GM19452 (cell line): ENCODE results near the gene EPHB2.
"Not testable (repeated sequence)": the region's sequence is repeated elsewhere in the genome, so short reads cannot be mapped to it uniquely, and the experiment has no call there.

Experiments used
- ATAC-seq: cut with Tn5 transposase; IDR thresholded peaks from one replicate; pipeline ENCODE4 v1.9.1; 2021; ENCODE audit not compliant: unreplicated experiment

The EPHB2 gene

DNA sequence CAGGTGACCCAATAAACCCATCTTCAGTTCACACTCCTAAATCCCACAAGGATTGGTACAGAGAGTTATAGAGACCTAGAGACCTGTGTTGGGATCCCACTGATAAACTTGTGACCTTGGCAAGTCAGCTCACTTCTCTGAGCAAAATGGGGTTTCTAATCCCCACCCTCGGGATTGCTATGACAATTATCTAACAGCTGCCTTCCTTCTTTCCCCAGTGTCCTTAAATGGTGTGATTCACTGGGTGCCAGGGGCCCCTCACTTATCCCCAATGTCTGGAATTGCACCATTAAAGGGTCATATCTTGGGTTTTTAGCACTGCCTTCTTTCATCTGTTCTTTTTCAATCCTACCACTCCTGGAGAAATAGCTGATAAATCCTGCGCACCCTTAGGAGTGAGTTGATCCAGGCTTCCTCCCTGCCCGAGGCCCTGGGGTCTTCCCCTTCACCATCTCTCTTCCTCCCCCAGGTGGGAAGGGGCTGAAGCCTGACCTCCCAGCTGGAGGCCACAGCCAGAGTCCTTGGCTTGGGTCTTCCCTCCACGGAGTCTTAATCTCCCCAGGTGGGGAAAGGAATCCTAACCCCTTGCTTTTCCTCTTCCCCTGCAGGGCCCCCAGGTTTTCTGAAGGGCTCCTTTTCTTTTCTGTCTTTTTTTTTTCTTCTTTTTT is 222.3 kb downstream of the EPHB2 start:
- ATAC-seq: no peak

DNA sequence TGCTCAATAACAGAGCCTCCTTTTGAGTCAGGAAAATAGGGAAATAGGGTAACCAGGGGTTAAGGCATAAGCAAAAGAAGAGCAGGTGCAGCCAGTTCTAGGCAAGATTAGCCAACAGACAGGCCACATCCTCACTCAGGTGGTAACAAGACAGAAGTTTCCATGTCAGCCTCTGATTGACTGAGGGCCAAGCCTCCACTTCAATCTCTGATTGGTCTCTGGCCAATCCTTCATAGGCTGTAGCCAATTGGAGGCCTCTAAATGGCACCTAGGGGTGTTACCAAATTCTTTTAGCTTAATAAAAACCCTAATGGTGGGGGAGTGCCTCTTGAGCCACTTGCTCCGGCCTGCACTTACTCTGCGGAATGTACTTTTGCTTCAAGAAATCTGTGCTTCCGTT is 224.8 kb downstream of the EPHB2 start:
- no peak for ATAC-seq

DNA sequence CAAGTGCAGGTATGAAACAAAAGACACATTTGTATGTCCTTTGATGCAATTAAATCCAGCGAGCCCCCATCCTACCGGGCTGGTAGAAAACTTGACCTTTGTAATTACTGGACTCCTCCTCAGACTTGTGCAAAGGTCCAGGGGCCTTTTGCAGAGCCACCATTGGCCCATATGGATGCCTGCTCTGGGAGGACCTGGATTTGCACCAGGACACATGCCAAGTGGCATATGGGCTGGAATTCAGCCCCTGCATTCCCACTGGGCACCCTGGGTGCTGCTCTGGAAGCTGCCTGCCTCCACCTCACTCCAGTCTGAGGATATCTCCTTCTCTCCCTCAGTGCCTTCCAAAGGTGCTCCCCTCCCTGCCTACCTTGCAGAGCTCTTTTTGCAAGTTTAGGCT is 226.0 kb downstream of the EPHB2 start:
- no peak for ATAC-seq

DNA sequence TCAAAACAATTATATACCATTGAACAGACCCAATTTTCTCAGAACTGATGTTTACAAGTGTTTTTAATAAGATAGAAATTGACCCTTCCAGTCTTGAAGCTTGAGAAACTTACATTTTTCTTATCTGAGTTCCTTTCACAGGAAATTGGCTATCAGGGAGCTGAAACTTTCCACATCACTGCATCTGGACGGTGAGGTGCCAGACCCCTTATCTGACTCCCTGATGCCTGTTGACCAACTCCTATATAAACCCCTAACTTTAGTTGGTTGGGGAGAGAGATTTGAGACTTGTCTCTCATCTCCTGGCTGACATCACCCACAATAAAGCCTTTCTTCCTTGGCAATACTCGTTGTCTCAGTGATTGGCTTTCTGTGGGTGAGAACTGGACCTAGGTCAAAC is 230.6 kb downstream of the EPHB2 start:
- no peak for ATAC-seq

DNA sequence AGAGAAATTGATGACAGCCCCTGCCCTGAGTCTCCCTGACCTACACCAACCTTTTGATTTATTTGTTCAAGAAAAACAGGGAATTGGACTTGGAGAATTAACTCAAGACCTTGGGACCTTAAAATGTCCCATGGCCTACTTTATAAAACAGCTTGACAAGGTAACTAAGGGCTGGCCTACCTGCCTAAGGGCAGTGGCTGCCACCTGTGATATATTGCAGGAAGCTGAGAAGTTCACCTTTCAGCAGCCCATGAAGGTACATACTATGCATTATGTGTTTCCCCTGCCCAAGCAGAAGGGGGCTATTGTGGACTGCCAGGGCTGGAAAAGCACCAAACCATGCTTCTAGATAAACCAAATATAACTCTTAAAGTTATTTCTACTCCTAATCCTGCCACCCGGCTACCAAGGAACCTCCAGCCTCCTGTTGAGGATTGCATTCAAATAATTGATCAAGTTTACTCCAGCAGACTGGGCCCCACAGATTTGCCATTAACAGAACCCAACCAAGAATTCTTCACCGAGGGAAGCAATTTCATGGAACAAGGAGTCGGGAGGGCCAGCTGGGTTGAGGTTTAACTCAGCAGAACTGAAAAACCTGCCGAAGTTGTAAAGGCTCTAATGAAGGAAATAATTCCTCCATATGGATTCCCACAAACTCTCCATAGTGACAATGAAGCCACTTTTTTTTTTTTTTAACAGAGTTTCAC is 233.9 kb downstream of the EPHB2 start:
- ATAC-seq: no peak

DNA sequence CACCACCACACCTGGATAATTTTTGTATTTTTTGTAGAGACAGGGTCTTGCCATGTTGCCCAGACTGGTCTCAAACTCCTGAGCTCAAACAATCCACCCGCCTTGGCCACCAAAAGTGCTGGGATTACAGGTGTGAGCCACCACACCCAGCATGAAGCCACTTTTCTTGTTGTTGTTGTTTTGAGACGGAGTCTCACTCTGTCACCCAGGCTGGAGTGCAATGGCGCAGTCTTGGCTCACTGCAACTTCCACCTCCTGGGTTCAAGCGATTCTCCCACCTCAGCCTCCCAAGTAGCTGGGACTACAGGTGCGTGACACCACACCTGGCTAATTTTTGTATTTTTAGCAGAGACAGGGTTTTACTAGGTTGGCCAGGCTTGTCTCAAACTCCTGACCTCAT is 234.5 kb downstream of the EPHB2 start:
- ATAC-seq: not testable (repeated sequence)

DNA sequence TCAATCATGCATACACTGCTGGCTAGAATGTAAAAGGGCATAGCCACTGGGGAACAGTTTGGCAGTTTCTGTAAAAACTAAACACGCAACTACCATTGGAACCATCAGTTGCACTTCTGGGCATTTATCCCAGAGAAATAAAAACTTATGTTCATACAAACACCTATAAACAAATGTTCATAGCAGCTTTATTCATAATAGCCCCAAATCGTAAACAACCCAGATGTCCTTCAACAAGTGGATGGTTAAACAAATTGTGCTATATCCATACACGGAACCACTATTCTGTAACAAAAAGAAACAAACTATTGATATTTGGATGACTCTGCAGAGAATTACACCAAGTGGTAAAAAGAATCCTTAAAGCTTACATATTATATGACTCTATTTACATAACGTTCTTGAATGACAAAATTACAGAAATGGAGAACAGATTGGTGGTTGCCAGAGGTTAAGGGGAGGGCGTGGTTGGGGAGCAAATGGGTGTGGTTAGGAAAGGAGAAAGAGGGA is 239.2 kb downstream of the EPHB2 start:
- ATAC-seq: no peak

DNA sequence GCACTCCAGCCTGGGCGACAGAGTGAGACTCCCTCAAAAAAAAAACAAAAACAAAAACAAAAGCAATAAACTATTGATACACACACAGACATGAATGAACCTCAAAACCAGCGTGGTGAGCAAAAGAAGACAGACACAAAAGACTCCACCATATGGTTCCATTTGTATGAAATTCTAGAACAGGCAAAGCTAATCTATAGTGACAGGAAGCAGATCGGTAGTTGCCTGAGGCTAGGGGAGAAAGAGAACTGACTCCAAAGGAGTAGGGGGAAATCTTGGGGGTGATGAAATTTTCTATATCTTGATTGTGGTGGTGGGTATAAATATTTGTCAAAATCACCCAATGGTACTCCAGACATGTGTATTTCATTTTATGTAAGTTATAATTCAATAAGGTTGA is 241.2 kb downstream of the EPHB2 start:
- ATAC-seq: no peak

DNA sequence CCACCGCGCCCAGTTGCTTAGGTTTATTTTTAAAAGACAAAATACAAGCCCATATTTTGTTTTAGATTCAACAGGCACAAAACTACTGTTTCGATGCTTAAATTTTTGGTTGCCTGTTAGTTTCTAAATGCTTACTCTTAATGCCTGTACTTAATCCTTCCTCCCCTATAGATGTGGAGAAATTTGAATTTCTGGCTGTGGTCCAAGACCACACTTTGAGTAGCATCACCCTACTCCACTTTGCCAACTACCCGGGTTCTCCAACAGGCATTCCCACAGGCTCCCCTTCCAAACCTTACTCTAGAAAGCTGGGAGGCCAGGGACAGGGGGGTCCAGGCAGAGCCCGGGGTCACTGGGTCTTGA is 242.0 kb downstream of the EPHB2 start:
- ATAC-seq: no peak

DNA sequence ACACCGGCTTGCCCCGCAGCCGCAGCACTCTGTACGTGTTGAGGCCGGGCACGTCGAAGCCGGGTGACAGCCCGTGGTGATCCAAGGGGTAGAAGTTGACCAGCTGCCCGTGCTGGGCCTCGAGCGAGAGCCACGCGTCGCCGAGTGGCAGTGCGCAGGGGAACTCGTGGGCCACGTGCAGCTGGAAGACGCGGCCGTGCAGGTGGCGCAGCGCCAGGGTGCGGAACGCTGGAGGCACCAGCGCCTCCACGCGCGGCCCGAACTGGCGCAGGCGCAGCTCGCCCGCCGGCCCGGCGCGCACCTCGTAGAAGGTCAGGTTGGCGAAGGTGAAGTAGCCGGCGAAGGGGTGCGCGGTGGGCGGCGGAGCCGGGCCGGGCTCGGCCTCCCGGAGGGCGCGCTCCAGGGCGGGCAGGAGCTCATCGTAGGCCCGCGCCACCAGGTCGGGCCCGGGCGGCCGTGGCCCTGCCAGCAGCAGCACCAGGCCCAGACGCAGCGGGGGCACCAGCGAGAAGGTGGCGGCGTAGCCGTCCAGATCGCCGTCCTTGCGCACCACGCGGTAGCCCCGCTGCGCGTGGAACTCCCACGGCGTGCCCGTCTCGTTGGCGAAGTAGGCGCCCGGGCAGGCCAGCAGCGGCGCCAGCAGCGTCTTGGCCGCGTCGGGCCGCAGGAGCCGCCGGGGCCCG is 242.6 kb downstream of the EPHB2 start:
- no peak for ATAC-seq

DNA sequence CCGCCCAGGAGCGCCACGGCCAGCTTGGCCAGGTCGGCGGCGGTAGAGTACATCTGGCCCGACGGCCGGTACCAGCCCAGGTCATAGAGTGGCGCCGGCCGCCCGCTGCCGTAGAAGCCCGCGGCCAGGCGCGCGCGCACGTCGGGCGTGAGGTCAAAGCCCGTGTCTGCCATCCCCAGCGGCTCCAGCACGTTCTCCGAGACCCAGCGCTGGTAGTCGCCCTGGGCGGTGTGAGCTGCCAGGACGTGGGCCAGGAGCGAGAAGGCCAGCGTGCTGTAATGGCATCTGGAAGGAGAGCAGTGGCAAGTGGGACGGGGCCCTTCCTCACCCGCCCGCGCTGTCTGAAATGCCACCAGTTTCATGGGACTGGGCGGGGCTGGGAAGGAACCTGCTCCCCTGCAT is 243.1 kb downstream of the EPHB2 start:
- ATAC-seq: no peak

DNA sequence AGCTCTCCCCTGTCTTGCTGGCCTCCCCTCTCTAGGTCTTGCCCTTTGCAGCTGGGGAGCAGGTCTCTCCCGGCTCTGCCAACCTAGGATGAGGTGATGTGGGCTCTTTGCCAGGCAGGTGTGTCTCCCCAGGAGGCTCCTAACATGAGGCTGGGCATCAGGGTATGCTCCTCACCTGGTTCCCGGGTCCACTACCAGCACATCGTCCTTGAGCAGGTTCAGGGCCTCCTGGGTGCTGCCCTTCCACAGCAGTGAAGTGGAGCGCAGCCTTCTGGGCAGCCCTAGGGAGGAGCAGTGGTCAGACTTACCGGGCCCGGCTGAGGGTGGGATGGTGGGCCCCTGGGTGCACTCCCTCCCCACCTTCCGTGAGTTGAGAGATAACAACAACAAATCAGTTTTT is 244.5 kb downstream of the EPHB2 start:
- ATAC-seq: no peak

DNA sequence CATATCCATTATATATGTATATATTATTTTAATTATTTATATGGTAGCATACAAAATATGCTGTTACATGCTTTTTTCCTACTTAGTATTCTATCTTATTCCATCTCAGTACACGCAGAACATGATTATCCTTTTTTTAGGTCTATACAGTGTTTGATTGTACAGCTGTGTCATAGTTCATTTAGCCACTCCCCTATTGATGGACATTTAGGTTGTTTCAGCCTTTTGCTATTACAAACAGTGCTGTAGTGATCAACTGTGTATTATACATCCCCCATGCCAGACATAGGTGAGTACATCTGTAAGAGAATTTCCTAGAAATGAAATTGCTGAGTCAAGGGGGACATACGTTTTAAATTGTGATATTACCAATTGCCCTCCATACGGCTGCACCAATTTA is 246.4 kb downstream of the EPHB2 start:
- ATAC-seq: no peak

DNA sequence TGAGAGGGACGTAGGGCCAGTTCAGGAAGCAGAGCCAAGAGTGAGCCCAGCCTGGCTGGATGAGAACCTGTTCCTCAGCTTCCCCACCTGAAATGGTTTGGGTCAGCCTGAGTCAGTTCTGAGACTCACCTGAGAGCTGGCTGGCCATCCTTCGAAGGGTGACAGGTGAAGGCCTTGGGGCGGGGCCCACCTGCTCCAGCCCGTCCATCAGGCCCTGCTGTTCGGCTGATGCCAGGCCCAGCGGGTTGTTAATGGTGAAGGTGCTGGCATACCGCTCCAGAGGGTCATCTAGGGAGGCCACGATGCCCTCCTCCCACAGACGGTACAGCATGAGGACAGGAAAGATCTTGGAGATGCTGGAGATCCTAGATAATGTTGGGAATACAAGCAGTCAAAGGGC is 247.9 kb downstream of the EPHB2 start:
- no peak for ATAC-seq

DNA sequence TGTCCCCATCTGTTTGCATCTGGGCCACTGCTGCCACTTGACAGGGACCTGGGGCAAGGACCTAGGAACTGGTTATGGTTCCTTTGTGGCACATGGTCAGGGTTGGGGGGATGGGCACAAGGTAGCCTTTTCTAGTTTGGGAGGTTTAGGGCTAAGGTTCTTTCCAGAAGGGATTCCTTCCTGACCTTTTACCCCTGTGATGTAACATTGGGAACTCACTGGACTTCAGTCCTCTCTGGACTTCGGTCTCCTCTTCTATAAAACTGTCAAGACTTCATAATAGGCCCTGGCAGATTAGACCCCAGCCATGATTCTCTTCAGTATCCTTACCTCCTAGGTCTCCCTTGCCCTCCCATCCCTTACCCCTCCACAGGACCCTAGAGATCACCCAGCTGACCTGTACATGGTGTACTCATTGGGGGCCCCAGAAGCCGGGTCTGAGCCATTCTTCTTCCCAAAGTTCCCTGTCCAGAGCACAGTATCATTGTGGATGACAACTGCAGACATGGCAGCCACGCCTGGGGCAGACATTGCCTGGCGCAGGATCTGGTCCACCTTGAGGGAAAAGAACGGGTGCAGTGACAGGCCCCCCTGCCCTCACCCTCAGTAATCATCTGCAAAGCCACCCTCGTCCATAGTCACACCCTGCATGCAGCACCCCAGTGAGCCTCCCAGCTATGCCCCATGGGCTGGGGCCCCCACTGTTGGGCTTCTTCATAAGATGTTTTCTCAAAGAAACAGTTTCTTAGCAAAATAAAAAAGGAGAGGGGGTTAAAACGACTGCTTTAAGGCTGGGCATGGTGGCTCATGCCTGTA is 249.1 kb downstream of the EPHB2 start:
- ATAC-seq: no peak

DNA sequence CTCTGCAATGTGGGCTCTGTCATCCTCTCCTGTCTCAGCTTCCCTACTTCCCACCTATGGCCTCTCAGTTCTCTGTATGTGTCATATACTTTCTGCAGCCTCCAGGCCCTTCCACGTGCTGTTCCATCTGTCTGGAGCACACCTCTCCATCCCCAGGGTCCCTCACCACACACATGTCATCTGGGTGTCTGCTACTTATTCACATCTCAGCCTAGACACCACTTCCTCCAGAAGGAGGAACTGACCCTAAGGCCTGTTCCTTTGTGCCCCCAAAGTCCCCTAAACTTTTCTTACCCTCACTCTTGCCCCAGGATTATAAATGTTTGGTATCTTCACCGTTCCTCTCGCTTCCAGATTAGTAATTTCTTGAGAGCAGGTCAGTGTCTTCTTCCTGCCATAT is 251.9 kb downstream of the EPHB2 start:
- ATAC-seq: no peak

DNA sequence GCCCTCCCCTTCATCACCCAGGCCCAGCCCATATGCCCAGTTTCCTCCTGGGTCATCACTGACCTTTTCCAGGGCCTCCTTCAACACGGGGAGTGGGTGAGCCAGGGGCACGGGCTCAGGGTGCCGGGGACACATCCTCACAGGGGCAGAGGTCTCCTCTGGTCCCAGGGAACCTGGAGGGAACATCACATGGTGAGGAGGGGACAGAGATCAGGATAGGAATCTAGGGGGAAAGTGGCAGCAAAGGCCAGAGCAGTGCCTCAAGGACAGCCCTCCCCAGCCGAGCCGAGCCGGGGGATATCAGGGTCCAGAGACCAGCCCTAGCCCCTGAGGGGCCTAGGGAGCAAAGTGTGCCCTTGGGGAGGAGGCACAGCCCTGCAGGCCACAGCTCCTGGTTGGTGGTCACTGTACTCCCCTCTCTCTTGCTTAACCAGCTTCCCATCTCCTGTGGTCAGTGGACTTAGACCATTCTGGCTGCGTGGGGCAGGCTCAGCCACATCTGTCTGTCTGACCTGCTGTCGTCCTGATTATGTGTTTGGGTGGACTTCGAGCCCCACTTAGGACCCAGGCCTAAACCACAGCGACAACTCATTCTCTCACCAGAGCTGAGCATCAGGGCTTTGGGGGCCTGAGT is 252.5 kb downstream of the EPHB2 start:
- no peak for ATAC-seq

DNA sequence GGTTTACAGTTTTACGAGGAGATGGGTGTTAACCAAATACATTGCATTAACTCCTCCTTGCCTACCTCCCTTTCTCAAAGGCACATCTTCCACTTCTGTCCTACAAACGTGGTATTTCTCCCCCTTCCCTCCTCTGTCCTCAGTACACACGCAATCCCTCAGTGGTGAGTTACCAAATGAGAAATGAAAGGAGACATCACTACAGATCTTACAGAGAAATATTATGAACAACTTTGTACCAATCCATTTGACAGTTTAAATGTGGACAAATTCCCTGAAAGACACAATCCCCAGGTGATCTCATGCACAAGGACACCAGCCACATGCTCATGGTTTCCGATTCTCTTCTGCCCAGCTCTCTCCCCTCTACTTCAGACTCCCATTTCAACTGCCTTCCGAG is 255.7 kb downstream of the EPHB2 start:
- ATAC-seq: no peak

DNA sequence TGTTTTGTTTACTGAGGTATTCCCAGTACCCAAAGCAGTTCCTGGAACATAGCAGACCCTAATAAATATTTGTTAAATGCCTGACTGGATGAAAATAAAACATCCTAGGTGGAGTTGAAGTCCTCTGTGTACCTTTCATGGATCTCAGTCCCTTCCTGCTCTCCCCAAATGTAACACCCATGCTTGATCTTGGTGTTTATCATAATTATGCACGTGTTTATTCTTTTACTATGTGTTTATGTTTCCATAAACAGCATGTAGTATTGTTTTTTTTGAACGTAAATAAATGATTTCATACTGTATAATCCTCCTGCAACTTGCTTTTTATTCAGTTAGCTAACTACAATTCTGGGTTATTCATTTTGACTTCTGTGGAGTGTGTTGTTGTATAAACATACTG is 257.2 kb downstream of the EPHB2 start:
- ATAC-seq: no peak

DNA sequence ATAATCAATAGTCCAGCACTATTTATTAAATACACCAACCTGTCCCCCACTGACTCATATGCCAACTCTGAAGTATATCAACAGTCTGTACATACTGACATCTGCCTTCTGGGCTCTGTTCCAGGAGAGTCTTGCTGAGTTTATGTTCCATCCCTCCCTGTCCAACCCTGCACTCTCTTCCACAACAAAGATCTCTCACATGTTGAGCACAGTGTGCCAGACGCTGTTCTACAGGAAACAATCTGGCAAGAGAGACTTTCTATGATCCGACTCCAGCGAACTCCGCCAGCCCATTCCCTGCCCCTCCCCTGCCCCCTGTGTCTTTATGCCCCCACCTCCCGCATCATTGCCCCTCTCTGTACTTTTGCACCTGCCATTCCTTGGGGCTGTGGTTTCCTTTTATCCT is 258.7 kb downstream of the EPHB2 start:
- no peak for ATAC-seq

DNA sequence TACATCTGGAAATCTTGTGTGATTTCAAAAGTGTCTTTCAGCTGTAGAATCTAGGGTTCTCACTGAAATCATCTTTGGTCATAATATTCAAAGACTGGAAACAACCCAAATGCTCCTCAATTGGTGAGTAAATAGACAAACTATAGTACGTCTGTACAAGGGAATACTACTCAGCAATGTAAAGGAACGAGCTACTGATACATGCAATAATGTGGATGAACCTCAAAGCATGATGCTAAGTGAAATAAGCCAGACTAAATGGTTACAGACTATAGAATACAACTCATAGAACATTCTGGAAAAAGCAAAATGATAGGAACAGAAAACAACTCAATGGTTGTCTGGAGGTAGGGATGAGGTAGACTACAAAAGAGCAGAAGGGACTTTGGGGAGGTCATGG is 259.5 kb downstream of the EPHB2 start:
- no peak for ATAC-seq
